HFFc6 (cell line): ENCODE results near the gene BCAT1. TPM values are rescaled to one million over a fixed set of nuclear protein-coding genes. Genes with fewer than 3 reads are reported as not detected.

Source experiments
- DNase-seq: peaks from one replicate; pipeline ENCODE4 v3.0.0-alpha.2; 2018
- H3K27ac Mint-ChIP-seq: 2 replicates; pipeline ENCODE4 v1.8.0; 2020; ENCODE audit warnings: mild to moderate bottlenecking, mixed read lengths
- H3K27me3 Mint-ChIP-seq: 2 replicates; pipeline ENCODE4 v1.8.0; 2021; ENCODE audit warnings: mild to moderate bottlenecking, moderate library complexity, mixed read lengths; ENCODE audit not compliant: insufficient read depth
- H3K36me3 Mint-ChIP-seq: 2 replicates; pipeline ENCODE4 v1.8.0; 2021; ENCODE audit warnings: low read depth, mixed read lengths
- H3K4me1 Mint-ChIP-seq: 2 replicates; pipeline ENCODE4 v1.8.0; 2020; ENCODE audit warnings: low read depth, mixed read lengths
- H3K4me3 Mint-ChIP-seq: 2 replicates; pipeline ENCODE4 v1.8.0; 2020; ENCODE audit warnings: mild to moderate bottlenecking, moderate library complexity, mixed read lengths
- H3K9me3 Mint-ChIP-seq: 2 replicates; pipeline ENCODE4 v1.8.0; 2020; ENCODE audit warnings: mild to moderate bottlenecking, mixed read lengths
- total RNA-seq, 6 experiments: library from RNA; stranded (reverse); fragmentation: NEBNext Ultra II Directional; extraction: Animal tissue kit (Norgen Biotek cat#: 25700); gene quantifications; 2 replicates in 1 of 6; 3 replicates in 5 of 6; pipeline ENCODE4 v1.2.3, GENCODE V29; 2021
- TF ChIP-seq, protein P1 (sequence below): fragments of 200-600 bp; sonication (generic); IDR thresholded peaks from 2 replicates; pipeline ENCODE4 v1.5.0; 2021; ENCODE audit warnings: antibody characterized with exemption, mild to moderate bottlenecking

BCAT1 gene
- total RNA-seq, 6 experiments from 2014 or later, result 156 to 180 (median 173) TPM

GRCh38 chr12:24979976-24980730 lies 31.3 kb upstream of the BCAT1 start:
- peaks cover 10% of the 10 kb centered on the region for H3K27me3 Mint-ChIP-seq
- peaks cover 6% of the 10 kb centered on the region; the same call in 1 of the 2 replicates for H3K4me1 Mint-ChIP-seq
- DNase-seq, result no peak
- peaks cover 5% of the 10 kb centered on the region; the same call in 1 of the 2 replicates for H3K9me3 Mint-ChIP-seq
- no peak overlapping the region for H3K4me3 Mint-ChIP-seq
- TF ChIP-seq, protein P1, sequence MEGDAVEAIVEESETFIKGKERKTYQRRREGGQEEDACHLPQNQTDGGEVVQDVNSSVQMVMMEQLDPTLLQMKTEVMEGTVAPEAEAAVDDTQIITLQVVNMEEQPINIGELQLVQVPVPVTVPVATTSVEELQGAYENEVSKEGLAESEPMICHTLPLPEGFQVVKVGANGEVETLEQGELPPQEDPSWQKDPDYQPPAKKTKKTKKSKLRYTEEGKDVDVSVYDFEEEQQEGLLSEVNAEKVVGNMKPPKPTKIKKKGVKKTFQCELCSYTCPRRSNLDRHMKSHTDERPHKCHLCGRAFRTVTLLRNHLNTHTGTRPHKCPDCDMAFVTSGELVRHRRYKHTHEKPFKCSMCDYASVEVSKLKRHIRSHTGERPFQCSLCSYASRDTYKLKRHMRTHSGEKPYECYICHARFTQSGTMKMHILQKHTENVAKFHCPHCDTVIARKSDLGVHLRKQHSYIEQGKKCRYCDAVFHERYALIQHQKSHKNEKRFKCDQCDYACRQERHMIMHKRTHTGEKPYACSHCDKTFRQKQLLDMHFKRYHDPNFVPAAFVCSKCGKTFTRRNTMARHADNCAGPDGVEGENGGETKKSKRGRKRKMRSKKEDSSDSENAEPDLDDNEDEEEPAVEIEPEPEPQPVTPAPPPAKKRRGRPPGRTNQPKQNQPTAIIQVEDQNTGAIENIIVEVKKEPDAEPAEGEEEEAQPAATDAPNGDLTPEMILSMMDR, result no peak
- H3K36me3 Mint-ChIP-seq, result no peaks in the 10 kb centered on the region
- no peak overlapping the region for H3K27ac Mint-ChIP-seq

DNA sequence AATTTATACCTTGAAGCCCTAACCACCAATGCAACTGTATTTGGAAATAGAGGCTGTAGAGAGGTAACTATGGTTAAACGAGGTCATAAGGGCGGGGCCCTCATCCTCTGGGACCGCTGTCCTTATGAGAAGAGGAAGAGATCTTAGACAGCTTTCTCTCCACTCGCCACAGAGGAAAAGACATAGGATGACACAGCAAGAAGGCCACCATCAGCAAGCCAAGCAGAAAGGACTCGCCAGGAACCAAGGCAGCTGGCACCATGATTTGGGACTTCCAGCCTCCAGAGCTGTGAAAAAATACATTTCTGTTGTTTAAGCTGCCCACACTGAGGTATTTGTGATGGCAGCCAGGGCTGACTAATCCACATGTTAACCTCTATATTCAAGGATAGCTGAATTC lies 30.4 kb upstream of the BCAT1 start:
- peaks cover 6% of the 10 kb centered on the region; the same call in 1 of the 2 replicates for H3K4me1 Mint-ChIP-seq
- TF ChIP-seq, protein P1, result no peak
- no peak overlapping the region for H3K27ac Mint-ChIP-seq
- no peaks in the 10 kb centered on the region for H3K36me3 Mint-ChIP-seq
- DNase-seq, result no peak
- peaks cover 4% of the 10 kb centered on the region; the same call in 1 of the 2 replicates for H3K9me3 Mint-ChIP-seq
- H3K27me3 Mint-ChIP-seq, result peaks cover 10% of the 10 kb centered on the region
- H3K4me3 Mint-ChIP-seq, result no peak overlapping the region

GRCh38 chr12:24977711-24978110 lies 28.8 kb upstream of the BCAT1 start:
- Mint-ChIP-seq H3K36me3 (no peaks in the 10 kb centered on the region), H3K4me1 (peaks cover 4% of the 10 kb centered on the region; the same call in 1 of the 2 replicates), H3K4me3 (no peak overlapping the region), H3K9me3 (no peaks in the 10 kb centered on the region), H3K27me3 (peaks cover 11% of the 10 kb centered on the region), H3K27ac (no peak overlapping the region)
- TF ChIP-seq, protein P1, result no peak
- no peak for DNase-seq

DNA sequence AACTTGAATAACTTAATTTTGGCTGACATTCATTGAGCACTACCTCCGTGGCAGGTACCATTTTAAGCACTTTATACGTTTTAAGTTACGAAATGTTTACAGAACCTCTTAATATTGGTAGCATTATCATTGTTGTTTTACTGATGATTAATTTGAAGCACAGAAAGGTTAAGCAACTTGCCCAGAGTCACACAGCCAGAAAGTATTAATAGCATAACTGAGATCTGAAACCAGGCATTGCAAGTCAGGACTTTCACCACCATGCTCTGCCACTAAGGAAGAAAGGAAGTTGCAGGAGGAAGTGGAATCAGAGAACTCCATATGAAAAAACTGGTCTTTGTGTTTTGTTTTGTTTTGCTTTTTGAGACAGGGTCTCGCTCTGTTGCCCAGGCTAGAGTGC lies 28.2 kb upstream of the BCAT1 start:
- Mint-ChIP-seq H3K4me3 (no peak overlapping the region), H3K27ac (no peak overlapping the region), H3K9me3 (no peaks in the 10 kb centered on the region), H3K27me3 (peaks cover 15% of the 10 kb centered on the region), H3K4me1 (no peaks in the 10 kb centered on the region), H3K36me3 (no peaks in the 10 kb centered on the region)
- TF ChIP-seq, protein P1, result no peak
- DNase-seq, result no peak

DNA sequence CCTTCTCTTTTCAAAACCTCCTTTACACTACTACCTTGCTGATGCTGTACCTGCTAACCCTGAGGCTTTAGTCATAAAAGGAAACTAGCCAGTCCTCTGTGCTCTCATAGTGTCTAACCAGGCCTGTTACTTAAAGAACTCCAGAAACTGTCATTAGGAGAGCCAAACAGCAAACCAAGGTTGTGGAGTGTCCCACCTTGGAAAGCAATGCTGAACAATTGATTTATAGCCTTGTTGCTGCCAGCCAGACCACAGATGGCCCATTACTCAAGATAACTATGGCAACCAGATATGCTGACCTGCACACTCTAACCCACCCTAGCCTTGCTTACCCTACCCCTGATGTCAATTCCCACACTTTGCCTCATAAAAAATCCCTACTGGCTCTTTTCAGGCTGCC lies 26.5 kb upstream of the BCAT1 start:
- Mint-ChIP-seq H3K9me3 (no peaks in the 10 kb centered on the region), H3K4me1 (no peaks in the 10 kb centered on the region), H3K36me3 (no peaks in the 10 kb centered on the region), H3K27me3 (peaks cover 23% of the 10 kb centered on the region), H3K27ac (no peak overlapping the region), H3K4me3 (no peak overlapping the region)
- no peak for DNase-seq
- TF ChIP-seq, protein P1, result no peak
